Thoracic aorta (tissue), 2 donors: ENCODE data around the gene IDH3B. TPM values are rescaled to one million over a fixed set of nuclear protein-coding genes. Genes with fewer than 3 reads are reported as not detected.

Experiments used
- ATAC-seq: fragments of 150-250 bp; one replicate; pipeline ENCODE4 v1.8.0; 2017; ENCODE audit warnings: low read depth; ENCODE audit not compliant: insufficient number of reproducible peaks, low FRiP score
- DNase-seq: peaks from one replicate; pipeline ENCODE4 v3.0.0-alpha.2; 2020; ENCODE audit warnings: low spot score
- H3K27ac ChIP-seq, 2 donors: fragments of 200-600 bp; sonication (generic); 1 replicate in 1 of 2; 2 replicates in 1 of 2; pipeline ENCODE4 v1.5.1; 2016; ENCODE audit warnings: mild to moderate bottlenecking in 2 of 2, moderate library complexity in 2 of 2
- H3K27me3 ChIP-seq: fragments of 200-600 bp; sonication (generic); replicated peaks from 2 replicates; pipeline ENCODE4 v1.6.0; 2016; ENCODE audit warnings: mild to moderate bottlenecking; ENCODE audit not compliant: insufficient read depth
- H3K36me3 ChIP-seq: fragments of 200-600 bp; sonication (generic); one replicate; pipeline ENCODE4 v1.5.1; 2016
- H3K4me1 ChIP-seq, 2 donors: fragments of 200-600 bp; sonication (generic); 1 replicate in 1 of 2; 2 replicates in 1 of 2; pipeline versions ENCODE4 v1.5.1 to v1.6.0; 2016; ENCODE audit warnings: low read depth in 2 of 2, mild to moderate bottlenecking in 1 of 2; ENCODE audit not compliant: control insufficient read depth in 1 of 2
- H3K4me3 ChIP-seq: fragments of 200-600 bp; sonication (generic); 2 replicates; pipeline ENCODE4 v1.5.1; 2016; ENCODE audit warnings: mild to moderate bottlenecking
- H3K9me3 ChIP-seq: fragments of 200-600 bp; sonication (generic); 2 replicates; pipeline ENCODE4 v1.5.1; 2016
- total RNA-seq, 2 donors: library from RNA; depleted of rRNA; stranded (reverse); fragments of >200 nt; gene quantifications; one replicate each; pipeline versions ENCODE4 v1.1.0 to v1.2.3, GENCODE V29; 2016
- TF ChIP-seq, protein P1 (sequence below): fragments of 200-600 bp; sonication (generic); IDR thresholded peaks from one replicate; pipeline ENCODE4 v1.5.1; 2019; ENCODE audit warnings: antibody characterized with exemption

The IDH3B gene
- total RNA-seq, 2 donors from 2014 or later = 94.5 to 95.3 TPM

GRCh38 chr20:2707353-2708072, 43.5 kb upstream of the IDH3B start:
- Histone ChIP-seq H3K4me1 (no peaks in the 10 kb centered on the region), H3K36me3 (no peaks in the 10 kb centered on the region), H3K4me3 (no peak overlapping the region), H3K27ac (no peak overlapping the region), H3K27me3 (no peaks in the 10 kb centered on the region), H3K9me3 (no peaks in the 10 kb centered on the region)
- DNase-seq (no peak), ATAC-seq (no peak)
- TF ChIP-seq, protein P1, sequence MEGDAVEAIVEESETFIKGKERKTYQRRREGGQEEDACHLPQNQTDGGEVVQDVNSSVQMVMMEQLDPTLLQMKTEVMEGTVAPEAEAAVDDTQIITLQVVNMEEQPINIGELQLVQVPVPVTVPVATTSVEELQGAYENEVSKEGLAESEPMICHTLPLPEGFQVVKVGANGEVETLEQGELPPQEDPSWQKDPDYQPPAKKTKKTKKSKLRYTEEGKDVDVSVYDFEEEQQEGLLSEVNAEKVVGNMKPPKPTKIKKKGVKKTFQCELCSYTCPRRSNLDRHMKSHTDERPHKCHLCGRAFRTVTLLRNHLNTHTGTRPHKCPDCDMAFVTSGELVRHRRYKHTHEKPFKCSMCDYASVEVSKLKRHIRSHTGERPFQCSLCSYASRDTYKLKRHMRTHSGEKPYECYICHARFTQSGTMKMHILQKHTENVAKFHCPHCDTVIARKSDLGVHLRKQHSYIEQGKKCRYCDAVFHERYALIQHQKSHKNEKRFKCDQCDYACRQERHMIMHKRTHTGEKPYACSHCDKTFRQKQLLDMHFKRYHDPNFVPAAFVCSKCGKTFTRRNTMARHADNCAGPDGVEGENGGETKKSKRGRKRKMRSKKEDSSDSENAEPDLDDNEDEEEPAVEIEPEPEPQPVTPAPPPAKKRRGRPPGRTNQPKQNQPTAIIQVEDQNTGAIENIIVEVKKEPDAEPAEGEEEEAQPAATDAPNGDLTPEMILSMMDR = no peak

DNA sequence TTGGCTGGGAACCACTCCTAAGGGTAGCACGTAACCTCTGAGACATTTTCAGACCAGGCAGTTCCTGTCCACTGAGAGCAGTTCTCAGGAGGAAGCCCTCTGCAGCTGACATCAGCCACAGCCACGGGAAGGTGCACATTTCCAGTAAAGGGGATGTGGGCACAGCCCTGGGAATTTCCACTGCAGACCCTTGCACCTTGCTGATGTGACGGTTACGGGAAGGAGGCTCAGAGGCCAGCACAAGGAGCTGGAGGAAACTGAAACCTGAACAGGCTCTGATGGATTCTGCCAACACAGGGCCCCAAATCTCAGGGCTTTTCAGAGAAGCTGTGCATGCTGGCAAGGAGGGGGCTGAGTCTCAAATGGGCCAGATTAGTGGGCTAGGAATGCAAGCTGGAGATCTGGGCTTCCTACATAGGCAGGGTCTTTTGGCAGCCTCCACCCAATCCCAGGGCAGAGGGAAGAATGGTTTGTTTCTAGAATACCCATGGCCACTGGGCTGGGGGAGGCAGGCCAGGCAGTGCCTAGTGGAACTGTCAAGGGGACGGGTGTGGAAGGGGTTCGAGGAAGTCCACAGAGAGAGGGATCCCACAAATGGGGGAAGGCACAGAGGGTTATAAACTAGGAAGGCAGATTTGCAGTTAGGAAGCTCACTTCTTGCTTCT, 42.8 kb upstream of the IDH3B start:
- H3K27me3 ChIP-seq = no peaks in the 10 kb centered on the region
- H3K27ac ChIP-seq = no peak overlapping the region
- no peaks in the 10 kb centered on the region for H3K36me3 ChIP-seq
- H3K4me1 ChIP-seq = no peaks in the 10 kb centered on the region
- ATAC-seq = no peak
- H3K4me3 ChIP-seq = no peak overlapping the region
- no peak for DNase-seq
- TF ChIP-seq, protein P1 = no peak
- H3K9me3 ChIP-seq = no peaks in the 10 kb centered on the region

- H3K4me1 ChIP-seq = no peaks in the 10 kb centered on the region
- no peaks in the 10 kb centered on the region for H3K27me3 ChIP-seq
- DNase-seq (no peak), ATAC-seq (no peak)
- H3K27ac ChIP-seq = no peak overlapping the region
- H3K4me3 ChIP-seq = no peak overlapping the region
- TF ChIP-seq, protein P1 = no peak
- no peaks in the 10 kb centered on the region for H3K9me3 ChIP-seq
- H3K36me3 ChIP-seq = no peaks in the 10 kb centered on the region
Measured at GRCh38 chr20:2705931-2706645, 42.1 kb upstream of the IDH3B start.

DNA sequence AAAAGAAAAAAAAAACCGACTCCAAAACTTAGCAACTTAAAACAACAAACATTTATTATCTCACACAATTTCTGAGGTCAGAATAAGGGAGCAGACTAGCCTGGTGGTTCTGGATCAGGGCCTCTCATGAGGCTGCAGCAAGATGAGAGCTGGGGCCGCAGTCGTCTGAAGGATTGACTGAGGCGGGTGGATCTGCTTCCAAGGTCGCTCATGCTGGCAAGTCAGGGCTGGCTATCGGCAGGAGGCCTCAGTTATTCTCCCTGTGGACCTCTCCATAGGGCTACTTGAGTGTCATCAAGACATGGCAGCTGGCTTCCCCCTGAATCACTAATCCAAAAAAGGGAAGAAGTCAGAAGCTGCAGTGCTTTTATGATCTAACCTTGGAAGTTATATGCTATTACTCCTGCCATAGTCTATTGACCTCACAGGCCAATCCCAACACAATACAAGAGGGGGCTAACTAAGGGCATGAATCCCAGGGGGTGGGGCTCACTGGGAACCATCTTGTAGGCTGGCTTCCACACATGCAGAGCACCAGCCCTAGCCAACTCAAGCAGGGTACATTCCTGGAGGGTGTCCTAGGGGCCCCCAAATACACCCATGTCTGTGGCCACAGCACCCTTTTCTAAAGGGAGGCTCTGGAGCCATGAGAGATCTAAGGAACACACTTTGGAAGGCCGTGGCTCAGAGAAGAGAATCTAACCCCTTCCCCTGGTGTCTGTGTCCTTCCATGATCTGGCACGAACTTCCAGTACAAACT, 39.9 kb upstream of the IDH3B start:
- TF ChIP-seq, protein P1 = no peak
- Histone ChIP-seq H3K27me3 (no peaks in the 10 kb centered on the region), H3K27ac (no peak overlapping the region), H3K36me3 (no peaks in the 10 kb centered on the region), H3K9me3 (no peaks in the 10 kb centered on the region), H3K4me1 (no peaks in the 10 kb centered on the region), H3K4me3 (no peak overlapping the region)
- ATAC-seq = no peak
- no peak for DNase-seq

DNA sequence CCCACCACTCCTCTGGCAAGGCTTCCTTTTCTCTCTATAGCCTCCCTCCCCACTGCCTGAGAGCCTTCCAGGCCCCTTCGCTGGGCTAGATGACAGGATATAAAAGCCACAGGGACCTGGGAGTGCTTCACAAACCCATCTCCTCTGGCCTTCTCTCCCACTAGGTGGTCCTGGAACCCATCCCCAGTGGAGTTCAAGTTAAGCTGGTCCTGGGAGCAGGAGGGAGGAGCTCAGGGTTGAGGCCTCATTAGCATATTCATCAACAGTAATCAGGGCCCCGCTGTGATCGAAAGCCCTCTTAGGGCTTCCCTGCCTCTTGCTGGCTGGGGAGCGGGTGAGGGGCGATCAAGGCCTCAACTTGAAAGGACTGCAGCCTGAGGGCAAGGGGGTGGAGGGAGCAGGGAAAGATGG, 37.7 kb upstream of the IDH3B start:
- H3K27ac ChIP-seq = no peak overlapping the region
- no peak for DNase-seq
- H3K36me3 ChIP-seq = no peaks in the 10 kb centered on the region
- no peak overlapping the region for H3K4me3 ChIP-seq
- H3K4me1 ChIP-seq = no peaks in the 10 kb centered on the region
- no peaks in the 10 kb centered on the region for H3K9me3 ChIP-seq
- TF ChIP-seq, protein P1 = no peak
- no peak for ATAC-seq
- H3K27me3 ChIP-seq = no peaks in the 10 kb centered on the region
